ENCODE measurements around the gene IGF2R.
A peak's percentile ranks its signal among the peaks of the same experiment; 100 is the strongest.
"Not testable (repeated sequence)": the region's sequence is repeated elsewhere in the genome, so short reads cannot be mapped to it uniquely, and the experiment has no call there.

Gene IGF2R

DNA sequence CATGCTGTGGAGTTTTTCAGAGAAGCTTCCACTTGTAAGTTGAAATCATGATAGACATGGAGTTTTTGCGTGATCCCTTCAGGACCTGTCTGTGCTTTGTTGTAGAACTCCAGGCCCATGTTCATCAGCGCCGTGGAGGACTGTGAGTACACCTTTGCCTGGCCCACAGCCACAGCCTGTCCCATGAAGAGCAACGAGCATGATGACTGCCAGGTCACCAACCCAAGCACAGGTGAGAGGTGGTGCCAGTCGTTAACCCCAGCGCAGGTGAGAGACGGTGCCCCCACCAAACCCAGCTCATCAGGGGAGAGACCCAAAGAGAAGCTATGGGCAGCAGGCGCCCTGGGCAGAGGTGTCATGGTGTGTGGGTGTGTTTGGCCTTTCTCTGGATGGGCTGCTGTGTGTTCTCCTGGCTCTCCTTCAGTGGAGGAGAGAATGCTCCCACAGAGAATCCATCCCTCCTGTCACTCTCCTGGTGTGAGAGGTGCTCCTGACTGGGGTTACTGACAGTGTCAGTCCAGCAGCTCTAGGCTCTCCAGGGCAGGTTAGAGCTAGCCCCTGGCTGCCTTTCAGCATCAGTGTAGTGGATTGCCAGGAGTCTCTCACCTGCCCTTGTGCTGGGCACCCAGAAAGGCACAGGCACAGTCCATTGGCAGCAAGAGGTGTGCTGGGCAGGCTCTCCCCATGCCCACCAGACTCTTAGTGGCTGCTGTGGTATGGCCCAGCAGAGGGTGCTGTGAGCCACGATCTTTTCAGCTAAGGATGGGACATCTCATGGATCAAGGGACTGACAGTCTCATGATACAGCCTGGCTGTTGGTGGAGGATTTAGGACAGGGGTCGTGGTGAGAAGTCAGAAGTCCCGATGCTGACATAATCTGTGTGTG lies 103.2 kb downstream of the IGF2R start:
- DNase-seq, result no peak

DNA sequence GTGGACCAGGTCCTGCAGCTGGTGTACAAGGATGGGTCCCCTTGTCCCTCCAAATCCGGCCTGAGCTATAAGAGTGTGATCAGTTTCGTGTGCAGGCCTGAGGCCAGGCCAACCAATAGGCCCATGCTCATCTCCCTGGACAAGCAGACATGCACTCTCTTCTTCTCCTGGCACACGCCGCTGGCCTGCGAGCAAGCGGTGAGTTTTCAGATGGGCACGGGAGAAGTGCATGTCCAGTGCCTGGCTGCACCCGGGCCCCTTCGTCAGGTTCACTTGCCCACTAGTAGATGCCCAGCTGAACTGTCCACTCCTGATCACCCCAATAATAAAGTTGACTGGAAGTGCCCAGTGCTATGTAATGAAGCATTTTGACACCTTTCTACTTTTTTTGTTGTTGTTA lies 104.4 kb downstream of the IGF2R start:
- no peak for DNase-seq

DNA sequence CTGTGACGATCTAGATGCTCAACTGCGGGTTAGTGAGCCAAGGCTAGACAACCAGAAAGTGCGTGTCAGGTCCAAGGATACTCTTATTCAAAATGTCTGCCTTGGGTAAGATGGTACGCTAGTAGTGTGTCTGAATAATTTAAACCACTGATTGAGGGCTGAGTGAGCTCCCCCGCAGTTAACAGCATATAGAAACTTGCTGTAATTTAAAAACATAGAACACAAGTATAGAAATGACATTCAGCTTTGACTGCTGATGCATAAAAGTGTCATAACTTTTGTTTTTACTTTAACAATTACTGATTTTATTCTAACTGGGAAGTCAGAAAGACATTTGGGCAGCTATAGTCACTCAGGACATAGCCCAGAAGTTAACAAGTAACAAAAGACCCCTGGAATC lies 107.1 kb downstream of the IGF2R start:
- no peak for DNase-seq

DNA sequence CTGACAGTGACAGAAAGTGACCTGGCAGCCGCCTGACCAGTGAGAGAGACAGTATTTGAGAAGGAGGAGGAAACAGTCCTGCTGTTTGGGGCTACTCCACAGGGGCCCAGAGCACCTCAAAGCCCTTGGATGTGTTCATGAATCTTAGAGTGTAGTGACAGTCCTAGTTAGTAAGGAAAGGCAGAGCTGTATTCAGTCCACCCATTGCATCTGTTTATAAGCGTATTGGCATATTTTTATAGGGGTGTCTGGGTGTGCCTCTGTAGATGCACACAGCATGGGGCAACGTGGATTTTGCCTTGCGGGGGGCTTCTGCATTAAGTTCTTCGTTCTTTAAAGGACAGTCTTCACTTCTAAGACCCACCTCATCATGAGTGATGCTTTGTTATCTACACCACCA lies 108.1 kb downstream of the IGF2R start:
- no peak for DNase-seq

DNA sequence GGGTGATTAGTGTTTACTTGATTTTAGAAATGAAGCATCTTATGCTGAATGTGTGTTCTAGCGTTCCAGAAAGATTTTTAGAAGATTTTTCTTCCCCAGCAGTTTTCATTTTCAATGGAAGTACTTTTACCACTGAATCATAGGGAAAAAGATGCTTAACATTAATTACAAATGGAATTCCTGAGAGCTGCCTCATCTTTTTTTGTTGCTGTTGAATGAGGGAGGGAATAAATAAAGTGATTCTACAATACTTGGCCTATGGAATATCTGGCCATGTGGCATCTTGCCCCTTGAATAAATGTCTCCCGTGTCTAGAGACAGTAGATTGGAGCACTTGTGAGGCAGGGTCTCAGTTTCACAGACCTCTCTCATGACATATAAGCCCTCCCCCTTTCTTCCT lies 108.6 kb downstream of the IGF2R start:
- DNase-seq, result no peak

DNA sequence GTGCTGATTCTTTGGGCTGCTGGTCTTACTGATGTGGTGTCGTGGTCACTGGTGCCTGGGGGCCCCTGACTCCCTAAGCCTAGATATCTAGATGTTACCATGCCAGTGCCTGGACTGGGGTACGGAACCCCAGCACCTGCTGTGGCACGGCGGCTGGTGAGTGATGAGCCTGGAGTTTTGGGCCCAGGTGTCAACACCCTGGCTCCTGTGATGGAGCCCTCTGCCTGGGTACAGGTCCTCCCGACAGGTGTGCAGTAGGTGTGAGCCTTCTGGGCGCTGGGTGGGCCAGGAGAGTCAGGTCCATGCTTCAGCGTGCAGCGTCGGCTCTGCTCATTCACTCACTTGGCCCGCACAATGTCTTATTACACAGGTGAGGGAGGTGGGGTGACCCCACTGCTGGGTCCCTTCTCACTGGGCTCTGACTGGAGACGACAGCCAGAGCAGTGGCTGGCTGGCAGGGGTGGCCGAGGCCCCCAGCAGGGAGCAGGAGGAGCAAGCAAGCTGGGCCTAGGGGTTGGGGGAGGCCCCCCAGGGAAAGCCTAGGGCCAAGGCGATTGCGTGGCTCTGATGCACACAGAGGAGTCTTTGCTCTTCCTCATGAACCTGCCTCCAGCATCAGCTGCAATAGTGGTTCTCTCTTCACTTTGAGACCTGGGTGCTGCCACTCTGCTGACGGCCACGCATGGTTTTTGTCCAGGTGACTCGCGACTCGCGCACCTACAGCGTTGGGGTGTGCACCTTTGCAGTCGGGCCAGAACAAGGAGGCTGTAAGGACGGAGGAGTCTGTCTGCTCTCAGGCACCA lies 110.2 kb downstream of the IGF2R start:
- no peak for DNase-seq

DNA sequence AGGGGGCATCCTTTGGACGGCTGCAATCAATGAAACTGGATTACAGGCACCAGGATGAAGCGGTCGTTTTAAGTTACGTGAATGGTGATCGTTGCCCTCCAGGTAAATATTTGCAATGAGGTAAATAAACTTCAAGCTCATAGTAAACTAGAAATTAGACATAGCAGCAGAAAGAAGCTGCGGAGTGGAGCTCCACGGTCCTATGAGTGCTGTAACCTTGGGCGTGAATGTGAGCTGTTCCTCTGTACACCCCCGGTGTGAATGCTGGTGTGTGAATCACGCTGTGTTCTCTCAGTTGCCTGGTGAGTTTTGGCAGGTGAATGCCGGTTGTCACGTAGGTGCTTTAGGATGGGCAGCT lies 110.8 kb downstream of the IGF2R start:
- no peak for DNase-seq

DNA sequence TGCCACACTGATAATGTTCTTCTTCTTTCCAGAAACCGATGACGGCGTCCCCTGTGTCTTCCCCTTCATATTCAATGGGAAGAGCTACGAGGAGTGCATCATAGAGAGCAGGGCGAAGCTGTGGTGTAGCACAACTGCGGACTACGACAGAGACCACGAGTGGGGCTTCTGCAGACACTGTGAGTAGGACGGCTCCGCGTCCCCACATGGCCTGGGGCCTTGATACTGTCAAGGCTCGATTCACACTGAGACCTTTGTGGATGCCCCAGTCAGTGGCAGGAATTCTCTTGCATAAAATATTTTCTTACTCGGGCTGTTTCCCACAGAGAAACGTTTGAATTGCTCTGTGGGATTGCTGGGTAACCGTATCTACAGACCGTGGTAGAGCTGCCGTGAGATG lies 111.2 kb downstream of the IGF2R start:
- DNase-seq, result no peak

DNA sequence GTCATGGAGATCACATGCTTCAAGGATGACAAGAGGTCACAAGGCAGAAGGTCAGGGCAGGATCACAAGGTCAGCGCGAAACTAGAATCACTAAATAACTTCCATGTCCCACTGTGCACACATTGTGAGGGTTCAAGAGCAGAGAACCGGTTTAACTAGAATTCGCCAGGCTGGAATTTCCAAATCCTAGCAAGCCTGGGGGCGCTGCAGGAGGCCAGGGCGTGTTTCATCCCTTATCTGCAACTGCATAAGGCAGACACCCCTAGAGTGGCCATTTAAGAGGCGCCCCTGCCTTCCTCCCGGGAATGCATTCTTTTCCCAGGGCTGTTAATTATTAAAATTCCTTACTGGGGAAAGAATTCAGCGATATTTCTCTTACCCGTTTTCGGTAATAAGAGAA lies 112.5 kb downstream of the IGF2R start:
- no peak for DNase-seq

DNA sequence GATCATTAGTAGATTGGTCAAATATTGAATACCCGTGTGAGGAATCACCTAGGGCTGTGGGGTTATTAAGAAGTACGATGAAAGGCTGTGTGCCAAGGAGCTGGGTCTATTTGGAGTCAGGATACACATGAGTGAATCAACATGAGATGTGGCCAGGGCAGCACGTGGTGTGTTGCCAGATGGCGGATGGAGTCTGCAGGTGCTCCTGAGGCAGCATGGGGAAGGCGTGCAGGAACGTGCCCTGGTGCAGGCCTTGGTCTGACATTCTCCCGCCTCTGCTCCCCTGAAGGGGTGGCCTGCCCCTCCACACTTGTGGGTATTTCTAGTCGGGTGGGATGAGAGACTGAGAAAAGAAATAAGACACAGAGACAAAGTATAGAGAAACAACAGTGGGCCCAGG lies 113.7 kb downstream of the IGF2R start:
- DNase-seq, result no peak

DNA sequence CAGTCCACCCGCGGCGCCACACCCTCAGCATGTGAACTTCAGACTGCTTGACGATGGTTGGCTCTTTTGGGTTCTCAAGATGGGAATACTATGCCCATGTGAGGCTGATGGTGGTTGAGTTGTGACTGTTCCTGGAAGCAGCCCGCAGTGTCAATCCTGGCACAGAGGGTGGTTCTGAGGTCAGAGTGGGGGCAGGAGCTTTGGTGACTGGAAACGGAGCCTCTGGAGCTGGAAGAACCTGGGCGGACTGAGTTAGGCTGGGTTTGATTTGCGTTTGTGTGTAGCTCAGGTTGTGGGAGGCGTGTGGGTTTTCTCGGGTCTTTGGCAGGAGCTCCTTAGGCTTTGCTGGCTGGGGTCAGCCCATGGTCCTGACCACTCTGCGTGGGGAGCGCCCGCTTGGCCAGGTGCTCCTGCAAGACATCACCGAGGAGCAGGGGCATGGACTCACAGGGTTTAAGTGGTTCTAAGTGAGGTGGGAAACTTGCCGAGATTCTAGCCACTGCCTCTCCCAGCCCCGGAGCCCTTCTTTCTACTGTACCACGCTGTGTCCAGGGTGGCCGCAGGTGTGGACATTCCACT lies 115.4 kb downstream of the IGF2R start:
- DNase-seq, result no peak

DNA sequence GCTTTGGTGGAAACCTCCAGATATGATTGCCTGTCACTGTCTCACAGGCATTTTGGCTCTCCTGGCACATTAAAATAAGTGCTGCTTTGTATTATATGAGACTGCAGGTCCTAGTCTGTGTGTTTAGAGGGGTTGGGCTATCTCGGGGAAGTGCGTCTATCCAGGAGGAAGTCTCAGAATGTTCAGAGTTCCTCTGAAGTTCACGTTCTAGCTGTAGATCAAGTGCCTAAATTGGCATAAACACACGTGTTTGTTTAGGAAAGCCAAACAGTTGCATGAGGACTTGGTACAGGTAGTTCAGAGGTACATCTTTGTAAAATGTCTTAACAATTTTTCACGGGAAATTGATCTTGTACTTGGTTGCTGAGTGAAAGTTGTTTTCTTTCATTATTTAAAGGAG lies 116.3 kb downstream of the IGF2R start:
- DNase-seq, result no peak

DNA sequence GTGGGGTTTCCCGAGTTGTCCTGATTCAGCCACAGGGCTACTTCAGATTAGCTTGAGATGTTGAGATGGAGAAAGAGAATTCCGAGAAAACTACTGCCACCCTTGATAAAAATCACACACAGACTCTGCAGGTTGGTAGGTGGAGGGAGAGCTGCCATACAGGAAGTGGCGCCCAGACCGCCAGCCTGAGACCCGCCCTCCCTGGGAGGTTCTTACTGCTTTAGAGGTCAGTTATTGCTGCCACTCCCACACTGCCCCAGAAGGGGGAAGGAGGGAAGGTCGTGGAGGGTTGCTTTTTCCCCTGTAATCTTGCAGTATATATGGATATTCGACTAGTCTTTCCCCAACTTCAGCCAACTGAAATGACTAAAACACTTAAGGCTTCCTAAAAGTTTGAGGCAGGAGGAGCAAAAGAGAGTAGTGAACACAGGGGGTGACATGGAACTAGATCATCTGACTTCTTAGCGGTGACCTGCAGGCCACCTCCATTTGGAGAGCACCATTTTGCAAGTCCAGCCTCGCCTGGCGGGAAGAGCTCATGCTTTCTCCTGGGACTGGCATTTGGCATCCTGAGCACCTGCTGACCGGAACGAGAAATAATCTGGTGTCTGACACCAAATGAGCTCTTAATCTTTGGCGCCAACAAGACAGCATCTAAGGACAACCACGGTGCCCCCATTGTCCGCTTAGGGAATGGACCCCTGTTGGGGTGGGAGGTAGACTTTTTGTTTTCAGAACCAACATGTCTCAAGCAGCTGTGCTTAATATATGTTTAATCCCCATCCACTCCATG lies 117.0 kb downstream of the IGF2R start:
- DNase-seq, result no peak

DNA sequence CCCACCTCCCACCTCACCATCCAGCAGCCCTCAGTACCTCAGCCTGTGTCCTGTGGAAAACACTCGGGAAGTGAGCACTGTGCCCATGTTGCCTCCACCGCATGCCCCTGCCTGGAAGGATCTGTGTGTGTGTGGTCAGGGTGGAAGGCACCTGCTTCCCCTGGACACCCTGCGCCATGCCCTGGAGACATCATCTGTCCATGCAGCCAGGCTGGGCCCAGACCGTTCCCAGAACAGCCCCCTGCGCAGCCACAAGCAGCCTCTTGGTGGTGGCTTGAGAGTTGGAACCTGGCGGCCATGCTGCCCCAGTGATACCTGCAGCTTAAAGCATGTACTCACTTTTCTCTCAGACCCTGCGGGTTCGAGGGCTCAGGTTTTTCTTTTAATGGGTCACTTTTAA lies 117.9 kb downstream of the IGF2R start:
- DNase-seq, result no peak

DNA sequence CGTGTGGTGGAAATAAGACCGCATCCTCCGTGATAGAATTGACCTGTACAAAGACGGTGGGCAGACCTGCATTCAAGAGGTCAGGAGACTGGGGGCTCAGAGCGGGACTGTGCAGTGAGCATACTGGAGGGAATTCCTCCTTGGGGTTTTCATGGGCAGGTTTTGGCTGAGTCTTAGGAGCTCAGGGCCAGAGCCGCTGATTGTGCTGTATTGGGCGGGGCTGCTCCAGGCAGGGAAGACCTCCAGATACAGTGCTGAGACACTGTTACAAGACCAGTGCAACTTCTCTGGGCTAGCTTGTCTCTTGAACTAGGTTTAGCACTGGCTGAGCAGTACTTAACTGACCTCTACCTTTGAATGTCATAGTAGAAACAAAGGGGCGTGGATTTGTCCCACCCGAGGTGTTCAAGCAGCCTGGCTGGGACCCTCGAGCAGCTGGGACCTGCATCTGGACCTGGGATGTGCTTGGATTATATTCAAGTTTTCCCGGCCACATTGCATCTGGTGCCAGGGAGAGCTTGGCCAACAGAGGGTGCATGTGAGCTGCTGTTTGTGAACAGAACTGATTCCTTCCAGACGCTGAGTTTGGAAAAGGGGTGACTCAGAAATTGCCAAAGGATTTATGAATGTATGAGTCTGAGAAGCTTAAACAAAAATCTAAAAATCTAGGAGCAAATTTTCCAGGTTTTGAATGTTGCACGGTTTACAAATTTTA lies 119.3 kb downstream of the IGF2R start:
- DNase-seq, result peak in 40 of 51 donors; percentile 2 to 69 (median 29)

DNA sequence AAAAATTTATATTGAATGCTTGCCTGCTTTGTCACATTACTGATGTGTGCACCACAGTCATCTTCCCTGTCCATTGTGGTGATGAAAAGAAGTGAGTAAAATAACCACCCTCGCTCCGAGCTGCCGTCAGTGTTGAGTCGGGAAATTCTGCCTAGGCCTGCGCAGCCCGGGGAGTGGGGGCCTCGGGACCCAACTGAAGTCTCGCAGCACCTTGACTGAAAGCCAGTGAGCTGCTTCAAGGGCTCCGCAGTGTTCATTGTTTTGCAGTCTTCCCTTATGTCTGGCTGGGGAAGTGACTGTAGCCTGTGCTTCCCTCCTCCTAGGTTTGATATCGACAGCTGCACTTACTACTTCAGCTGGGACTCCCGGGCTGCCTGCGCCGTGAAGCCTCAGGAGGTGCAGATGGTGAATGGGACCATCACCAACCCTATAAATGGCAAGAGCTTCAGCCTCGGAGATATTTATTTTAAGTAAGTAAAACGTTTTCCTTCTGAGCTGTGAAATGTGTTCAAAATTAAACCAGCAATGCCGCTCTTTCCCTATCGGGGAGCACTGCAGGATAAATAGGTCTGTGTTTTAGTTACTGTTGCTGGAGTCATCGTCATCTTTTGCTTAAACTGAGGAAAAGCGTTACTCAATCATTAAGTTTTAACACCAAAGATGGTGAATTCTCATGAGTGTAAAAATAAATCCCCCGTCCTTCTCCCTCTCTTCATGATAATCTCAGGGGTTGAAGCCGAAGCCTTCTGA lies 120.1 kb downstream of the IGF2R start:
- DNase-seq, result peak in 1 of 51 donors; percentile 30

DNA sequence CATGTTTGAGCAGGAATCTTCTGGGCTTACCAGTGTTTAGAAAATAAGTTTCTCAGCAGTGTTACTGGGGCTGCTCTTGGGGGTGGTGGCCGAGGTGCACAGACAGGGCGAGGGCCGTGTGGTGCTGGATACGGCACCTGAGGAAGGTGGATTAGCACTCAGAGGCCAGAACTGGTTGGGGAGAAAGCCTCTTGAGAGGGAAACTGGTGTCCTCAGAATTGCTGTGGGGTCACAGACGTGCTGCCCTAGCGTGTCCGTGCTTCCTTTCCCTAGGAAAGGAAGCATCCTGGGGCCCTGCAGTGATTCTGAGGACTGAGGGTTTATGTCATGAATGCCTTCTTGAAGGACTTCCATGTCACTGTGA lies 120.6 kb downstream of the IGF2R start:
- no peak for DNase-seq

DNA sequence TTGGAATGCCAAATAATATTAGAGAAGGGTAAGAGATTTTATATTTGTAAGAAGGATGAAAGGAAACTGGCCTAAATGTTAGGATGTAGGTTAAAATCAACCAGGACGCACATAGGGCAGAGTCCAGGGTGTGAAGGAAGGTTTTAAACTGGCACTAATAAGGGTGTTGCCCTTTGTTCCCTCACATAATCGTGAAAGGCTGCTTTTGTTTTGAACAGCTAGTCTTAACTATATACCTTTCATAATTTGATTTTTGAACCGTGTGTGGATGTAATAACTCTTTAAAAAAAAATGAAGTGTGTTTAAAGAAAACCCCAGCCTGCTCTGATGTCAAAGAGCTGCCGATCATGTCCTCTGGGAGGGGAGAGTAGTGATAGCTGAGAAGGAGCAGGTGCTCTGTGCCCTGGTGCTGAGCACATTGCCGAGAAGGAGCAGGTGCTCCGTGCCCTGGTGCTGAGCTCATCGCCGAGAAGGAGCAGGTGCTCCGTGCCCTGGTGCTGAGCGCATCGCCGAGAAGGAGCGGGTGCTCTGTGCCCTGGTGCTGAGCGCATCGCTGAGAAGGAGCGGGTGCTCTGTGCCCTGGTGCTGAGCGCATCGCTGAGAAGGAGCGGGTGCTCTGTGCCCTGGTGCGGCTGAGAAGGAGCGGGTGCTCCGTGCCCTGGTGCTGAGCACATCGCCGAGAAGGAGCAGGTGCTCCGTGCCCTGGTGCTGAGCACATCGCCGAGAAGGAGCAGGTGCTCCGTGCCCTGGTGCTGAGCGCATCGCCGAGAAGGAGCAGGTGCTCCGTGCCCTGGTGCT lies 121.8 kb downstream of the IGF2R start:
- DNase-seq, result not testable (repeated sequence)

DNA sequence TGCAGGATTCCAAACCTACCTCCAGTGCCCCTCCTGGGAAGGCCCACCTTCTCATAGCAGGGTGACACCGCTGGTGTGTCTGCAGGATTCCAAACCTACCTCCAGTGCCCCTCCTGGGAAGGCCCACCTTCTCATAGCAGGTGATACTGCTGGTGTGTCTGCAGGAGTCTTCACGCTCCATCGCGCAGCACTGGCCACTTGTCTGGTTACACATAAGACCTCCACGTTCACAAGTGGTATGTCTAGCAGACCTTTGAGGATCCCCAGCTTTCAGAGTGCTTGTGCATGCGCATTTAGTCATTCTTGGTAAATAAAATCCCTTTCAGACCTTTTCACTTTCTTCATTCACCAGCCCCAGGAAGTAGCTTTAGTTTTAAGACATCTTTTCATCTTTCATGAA lies 123.3 kb downstream of the IGF2R start:
- not testable (repeated sequence) for DNase-seq

DNA sequence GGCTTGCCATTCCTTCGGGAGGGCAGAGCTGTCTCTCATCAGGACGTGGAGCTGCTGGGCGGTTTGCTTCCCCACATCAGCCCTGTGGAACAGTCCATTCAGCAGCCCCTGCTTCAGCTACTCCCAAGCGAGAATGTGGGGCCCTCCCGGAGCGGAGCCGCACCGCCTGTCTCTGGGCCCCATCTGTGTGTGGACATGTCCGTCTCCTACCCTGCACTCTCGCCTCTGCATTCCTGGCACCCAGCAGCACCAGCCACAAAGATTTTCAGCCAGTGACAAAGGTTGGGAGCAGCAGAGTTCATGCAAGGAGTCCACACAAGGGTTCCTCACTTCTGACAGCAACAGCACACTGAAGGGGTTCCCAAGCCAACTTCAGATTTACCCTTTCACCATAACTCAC lies 123.7 kb downstream of the IGF2R start:
- no peak for DNase-seq

Data from hypothalamus (tissue), 51 donors.